ENCODE measurements around the gene CACNG6.
A peak's percentile ranks its signal among the peaks of the same experiment; 100 is the strongest.
"Not testable (repeated sequence)": the region's sequence is repeated elsewhere in the genome, so short reads cannot be mapped to it uniquely, and the experiment has no call there.

Gene CACNG6
- long read RNA-seq, donor 1 = 0 reads
- long read RNA-seq, donor 2 = 0 reads
- long read RNA-seq, donor 3 = 0 reads
- long read RNA-seq, donor 4 = 0 reads
- long read RNA-seq, donor 5 = 0 reads
- long read RNA-seq, donor 6, partial matches to known transcripts = 0 of 2 reads
- long read RNA-seq, donor 6, other reads (novel, unspliced or antisense) = 0 of 2 reads
- long read RNA-seq, donor 7, partial matches to known transcripts = 0 of 2 reads
- long read RNA-seq, donor 7, other reads (novel, unspliced or antisense) = 0 of 2 reads
- long read RNA-seq, donor 8 = 0 reads

GRCh38 chr19:53991224-53992113, at the start of gene CACNG6:
Gene CACNG6 (plus strand): TSS chr19:53991637. CDS start chr19:53992878, 1,241 bp downstream.
- DNase-seq = peak; percentile 32

- no peak for DNase-seq
Observed at GRCh38 chr19:53942001-53942786, 49.2 kb upstream of the CACNG6 start.

GRCh38 chr19:53944416-53944815, 47.0 kb upstream of the CACNG6 start:
- DNase-seq = no peak

- DNase-seq = no peak
Observed at GRCh38 chr19:53944933-53945332, 46.5 kb upstream of the CACNG6 start.

- no peak for DNase-seq
Observed at GRCh38 chr19:53945441-53945840, 46.0 kb upstream of the CACNG6 start.

GRCh38 chr19:53945998-53946397, 45.4 kb upstream of the CACNG6 start:
- no peak for DNase-seq

- DNase-seq = no peak
Observed at GRCh38 chr19:53947624-53948023, 43.8 kb upstream of the CACNG6 start.

- DNase-seq = not testable (repeated sequence)
Observed at GRCh38 chr19:53948611-53949010, 42.8 kb upstream of the CACNG6 start.

GRCh38 chr19:53951436-53951835, 40.0 kb upstream of the CACNG6 start:
- no peak for DNase-seq

- DNase-seq = no peak
Observed at GRCh38 chr19:53951947-53952346, 39.5 kb upstream of the CACNG6 start.

- no peak for DNase-seq
Observed at GRCh38 chr19:53953383-53953782, 38.1 kb upstream of the CACNG6 start.

- DNase-seq = no peak
Observed at GRCh38 chr19:53957448-53958167, 33.8 kb upstream of the CACNG6 start.

GRCh38 chr19:53958168-53958571, 33.3 kb upstream of the CACNG6 start:
- no peak for DNase-seq

GRCh38 chr19:53958823-53959757, 32.3 kb upstream of the CACNG6 start:
- no peak for DNase-seq

- DNase-seq = no peak
Observed at GRCh38 chr19:53960187-53960586, 31.2 kb upstream of the CACNG6 start.

GRCh38 chr19:53960886-53961285, 30.6 kb upstream of the CACNG6 start:
- DNase-seq = no peak

- no peak for DNase-seq
Observed at GRCh38 chr19:53961523-53962356, 29.7 kb upstream of the CACNG6 start.

- no peak for DNase-seq
Observed at GRCh38 chr19:53962887-53963431, 28.5 kb upstream of the CACNG6 start, which contains the start of gene CACNG8. Gene CACNG8 (plus strand): TSS chr19:53962937.

GRCh38 chr19:53965091-53965490, 26.3 kb upstream of the CACNG6 start:
- DNase-seq = no peak

- no peak for DNase-seq
Observed at GRCh38 chr19:53966931-53967330, 24.5 kb upstream of the CACNG6 start.

Measured in right kidney (tissue), 9 donors.